Activated CD8-positive, alpha-beta memory T cell treated with anti-CD3 and anti-CD28 coated beads, Interleukin-2, amount 10 ng/mL, durations not matched to agents 7 days and 5 days (primary cell): ENCODE results near the gene OST4. TPM values are rescaled to one million over a fixed set of nuclear protein-coding genes. Genes with fewer than 3 reads are reported as not detected.

ENCODE experiments used
- ATAC-seq: fragments of 150-1000 bp; cut with Tn5 transposase; one replicate; pipeline ENCODE4 v1.10.0; 2021; ENCODE audit warnings: moderate library complexity
- CTCF ChIA-PET: fragments of 350-600 bp; sonication (Branson Sonifier 250); formaldehyde crosslinking; loops from one replicate; lab custom pipeline; 2021; ENCODE audit warnings: antibody characterized with exemption; lab: Charles Lee
- DNase-seq: peaks from one replicate; pipeline ENCODE4 v3.0.0-alpha.2; 2020
- H3K27ac Mint-ChIP-seq: one replicate; pipeline ENCODE4 v1.8.0; 2021; ENCODE audit warnings: mild to moderate bottlenecking, mixed read lengths
- H3K27me3 Mint-ChIP-seq: one replicate; pipeline ENCODE4 v1.8.0; 2021; ENCODE audit warnings: mixed read lengths
- H3K36me3 Mint-ChIP-seq: one replicate; pipeline ENCODE4 v1.8.0; 2021; ENCODE audit warnings: mild to moderate bottlenecking, mixed read lengths
- H3K4me1 Mint-ChIP-seq: one replicate; pipeline ENCODE4 v1.8.0; 2021; ENCODE audit warnings: mixed read lengths
- H3K4me3 Mint-ChIP-seq: one replicate; pipeline ENCODE4 v1.8.0; 2021; ENCODE audit warnings: mild to moderate bottlenecking, moderate library complexity, mixed read lengths
- H3K9me3 Mint-ChIP-seq: one replicate; pipeline ENCODE4 v1.8.0; 2022; ENCODE audit warnings: low read depth, mixed read lengths
- total RNA-seq, 2 experiments: library from RNA; stranded (reverse); gene quantifications; one replicate each; pipeline ENCODE4 v1.2.3, GENCODE V29; 2021

OST4 gene
- total RNA-seq, 2 experiments from 2014 or later = 248 to 318 TPM

DNA sequence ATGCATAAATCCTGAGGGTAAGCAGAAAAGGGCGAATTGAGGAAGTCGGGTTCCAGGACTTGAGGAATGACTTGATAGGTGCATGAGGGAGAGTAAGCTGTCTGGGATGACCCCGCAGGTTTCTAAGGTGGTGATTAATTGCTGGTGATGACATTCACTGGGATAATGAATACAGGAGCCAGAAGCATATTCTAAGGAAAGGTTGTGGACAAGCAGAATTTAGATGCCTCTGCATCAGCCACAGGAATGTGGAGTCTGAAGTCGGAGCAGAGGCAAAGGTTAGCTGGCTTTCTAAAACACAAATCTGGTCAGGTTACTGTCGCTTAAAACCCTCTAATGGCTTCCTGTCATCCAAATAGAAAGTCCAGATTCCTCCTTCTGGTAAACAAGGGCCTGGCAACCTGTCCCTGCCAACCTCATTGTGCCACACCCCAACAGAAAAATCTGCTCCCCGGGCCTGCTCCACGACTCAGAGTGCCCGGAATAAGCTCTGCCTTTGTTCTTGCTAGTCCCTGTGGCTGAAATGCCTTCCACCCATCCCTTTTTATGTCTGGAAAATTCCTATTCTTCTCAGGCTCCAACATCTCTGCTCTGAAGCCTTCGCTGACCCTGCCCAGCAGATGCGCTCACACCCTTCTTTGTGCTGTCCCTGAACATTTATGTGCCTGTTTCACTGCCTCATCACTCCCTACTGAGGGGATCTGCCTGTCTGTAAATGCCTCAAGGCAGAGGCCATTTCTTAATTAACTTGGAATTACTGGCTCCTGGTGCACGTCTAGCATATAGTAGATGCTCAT is 50.0 kb downstream of the OST4 start:
- DNase-seq = no peak
- ATAC-seq = no peak
- no peak overlapping the region for H3K4me3 Mint-ChIP-seq
- H3K36me3 Mint-ChIP-seq = no peaks in the 10 kb centered on the region
- H3K27ac Mint-ChIP-seq = no peak overlapping the region
- CTCF ChIA-PET = interaction anchor here (1.3 kb wide), 1 partner anchor 176 kb away, joined by 3 read pairs; no protein-coding TSS in a partner anchor
- no peaks in the 10 kb centered on the region for H3K4me1 Mint-ChIP-seq
- no peaks in the 10 kb centered on the region for H3K9me3 Mint-ChIP-seq
- no peaks in the 10 kb centered on the region for H3K27me3 Mint-ChIP-seq

Other genes with a start within 250 kb of the OST4 start
- gene DPYSL5, start 223.5 kb downstream of the OST4 start, total RNA-seq = not detected
- gene MAPRE3, start 101.0 kb downstream of the OST4 start, total RNA-seq = 1 to 10 TPM in 1 of 2 experiments, under 1 TPM in 1; 0.91 to 1.3 TPM
- gene TMEM214, start 38.7 kb downstream of the OST4 start, total RNA-seq = 10 to 100 TPM; 68.7 to 86.6 TPM
- 10 to 100 TPM; 13.8 to 15.1 TPM for gene AGBL5, start 20.0 kb downstream of the OST4 start, total RNA-seq
- gene EMILIN1, start 7.0 kb upstream of the OST4 start, total RNA-seq = under 1 TPM; 0.75 to 0.79 TPM
- 1 to 10 TPM; 8.0 to 8.8 TPM for gene KHK, start 15.1 kb upstream of the OST4 start, total RNA-seq
- gene CGREF1, start 47.5 kb upstream of the OST4 start, total RNA-seq = 1 to 10 TPM; 1.1 to 2.5 TPM
- under 1 TPM; 0.21 to 0.29 TPM for gene ABHD1, start 52.2 kb upstream of the OST4 start, total RNA-seq
- 10 to 100 TPM; 61.6 to 69.4 TPM for gene PREB, start 63.0 kb upstream of the OST4 start, total RNA-seq
- gene PRR30, start 67.8 kb upstream of the OST4 start, total RNA-seq = not detected
- gene TCF23, start 77.3 kb upstream of the OST4 start, total RNA-seq = not detected
- gene ATRAID, start 140.4 kb upstream of the OST4 start, total RNA-seq = 10 to 100 TPM; 78.6 to 84.0 TPM
- 10 to 100 TPM; 35.0 to 47.9 TPM for gene SLC5A6, start 140.6 kb upstream of the OST4 start, total RNA-seq
- 10 to 100 TPM; 78.6 to 99.5 TPM for gene CAD, start 145.7 kb upstream of the OST4 start, total RNA-seq
- under 1 TPM; 0.38 to 0.47 TPM for gene SLC30A3, start 191.4 kb upstream of the OST4 start, total RNA-seq
- not detected for gene DNAJC5G, start 203.8 kb upstream of the OST4 start, total RNA-seq
- gene TRIM54, start 210.8 kb upstream of the OST4 start, total RNA-seq = under 1 TPM in 1 of 2 experiments, not detected in 1; 0.28 TPM
- gene UCN, start 236.8 kb upstream of the OST4 start, total RNA-seq = 1 to 10 TPM; 1.1 to 2.6 TPM